Endothelial cell of umbilical vein (primary cell): ENCODE measurements around the gene DLGAP1.

Experiments used
- EZH2 ChIP-seq: IDR thresholded peaks from 2 replicates; pipeline ENCODE4 v1.6.1; 2012; ENCODE audit warnings: borderline replicate concordance, low read depth, mild to moderate bottlenecking, moderate library complexity, low read length, inconsistent platforms; ENCODE audit not compliant: severe bottlenecking
- FOS ChIP-seq: IDR thresholded peaks from 2 replicates; pipeline ENCODE4 v1.6.1; 2011; ENCODE audit warnings: mild to moderate bottlenecking, low read length, moderate library complexity, borderline replicate concordance; ENCODE audit not compliant: insufficient read depth
- GATA2 ChIP-seq: IDR thresholded peaks from 2 replicates; pipeline ENCODE4 v1.7.0; 2011; ENCODE audit warnings: low read depth, mild to moderate bottlenecking, moderate library complexity, mixed read lengths, low read length; ENCODE audit not compliant: insufficient read length, insufficient read depth
- POLR2A ChIP-seq: IDR thresholded peaks from 2 replicates; pipeline ENCODE4 v1.6.1; 2012; ENCODE audit warnings: low read depth, mild to moderate bottlenecking, control low read depth, low read length
- POLR2AphosphoS5 ChIP-seq: IDR thresholded peaks from 2 replicates; pipeline ENCODE4 v1.6.1; 2012; ENCODE audit warnings: low read depth, mild to moderate bottlenecking, control low read depth, low read length, moderate library complexity; ENCODE audit not compliant: insufficient read depth
- TF ChIP-seq, protein P1 (sequence below), 2 donors: IDR thresholded peaks; 1 replicate in 1 of 2; 2 replicates in 1 of 2; pipeline ENCODE4 v1.5.1; 2011; ENCODE audit warnings: low read length in 2 of 2, mild to moderate bottlenecking in 2 of 2, moderate library complexity in 2 of 2, control low read depth in 1 of 2, inconsistent platforms in 1 of 2, low read depth in 1 of 2; ENCODE audit not compliant: insufficient read depth in 1 of 2; ENCODE audit errors: extremely low read depth in 1 of 2

DNA sequence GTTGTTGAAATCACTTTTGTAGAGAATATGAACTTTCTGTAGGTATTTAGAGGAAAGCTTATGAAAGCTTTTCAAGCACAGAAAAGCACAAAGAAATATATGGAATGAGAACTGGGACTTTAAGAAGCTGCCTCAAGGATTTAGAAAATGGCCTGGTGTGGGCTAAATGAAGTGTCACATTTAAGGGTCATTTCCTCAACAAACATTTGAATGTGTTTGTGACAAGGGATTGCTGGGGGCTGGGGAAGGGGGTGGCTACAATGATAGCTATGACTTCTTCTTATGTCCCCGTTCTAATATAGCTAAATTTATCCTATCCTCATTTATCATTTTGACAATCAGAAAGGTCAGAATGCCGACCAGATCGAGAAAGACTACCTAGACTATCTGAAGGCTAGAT is 69.2 kb downstream of the DLGAP1 start:
- TF ChIP-seq, protein P1, sequence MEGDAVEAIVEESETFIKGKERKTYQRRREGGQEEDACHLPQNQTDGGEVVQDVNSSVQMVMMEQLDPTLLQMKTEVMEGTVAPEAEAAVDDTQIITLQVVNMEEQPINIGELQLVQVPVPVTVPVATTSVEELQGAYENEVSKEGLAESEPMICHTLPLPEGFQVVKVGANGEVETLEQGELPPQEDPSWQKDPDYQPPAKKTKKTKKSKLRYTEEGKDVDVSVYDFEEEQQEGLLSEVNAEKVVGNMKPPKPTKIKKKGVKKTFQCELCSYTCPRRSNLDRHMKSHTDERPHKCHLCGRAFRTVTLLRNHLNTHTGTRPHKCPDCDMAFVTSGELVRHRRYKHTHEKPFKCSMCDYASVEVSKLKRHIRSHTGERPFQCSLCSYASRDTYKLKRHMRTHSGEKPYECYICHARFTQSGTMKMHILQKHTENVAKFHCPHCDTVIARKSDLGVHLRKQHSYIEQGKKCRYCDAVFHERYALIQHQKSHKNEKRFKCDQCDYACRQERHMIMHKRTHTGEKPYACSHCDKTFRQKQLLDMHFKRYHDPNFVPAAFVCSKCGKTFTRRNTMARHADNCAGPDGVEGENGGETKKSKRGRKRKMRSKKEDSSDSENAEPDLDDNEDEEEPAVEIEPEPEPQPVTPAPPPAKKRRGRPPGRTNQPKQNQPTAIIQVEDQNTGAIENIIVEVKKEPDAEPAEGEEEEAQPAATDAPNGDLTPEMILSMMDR (IDR thresholded peaks at IDR 0.05; ENCODE audit: extremely low read depth in 1 of 2, insufficient read depth in 1 of 2, low read depth in 1 of 2, low read length in 2 of 2): no peak
- TF ChIP-seq FOS (no peak), POLR2AphosphoS5 (no peak), GATA2 (no peak), EZH2 (no peak), POLR2A (no peak)
